NCI-H2081 (cell line): Measurements from ENCODE around the gene PUDP.
"Not testable (repeated sequence)": the region's sequence is repeated elsewhere in the genome, so short reads cannot be mapped to it uniquely, and the experiment has no call there.

Experiments used
- DNase-seq, 2 experiments: peaks; one replicate each; lab custom pipeline; 2025; lab: John Stamatoyannopoulos, UW

The PUDP gene

DNA sequence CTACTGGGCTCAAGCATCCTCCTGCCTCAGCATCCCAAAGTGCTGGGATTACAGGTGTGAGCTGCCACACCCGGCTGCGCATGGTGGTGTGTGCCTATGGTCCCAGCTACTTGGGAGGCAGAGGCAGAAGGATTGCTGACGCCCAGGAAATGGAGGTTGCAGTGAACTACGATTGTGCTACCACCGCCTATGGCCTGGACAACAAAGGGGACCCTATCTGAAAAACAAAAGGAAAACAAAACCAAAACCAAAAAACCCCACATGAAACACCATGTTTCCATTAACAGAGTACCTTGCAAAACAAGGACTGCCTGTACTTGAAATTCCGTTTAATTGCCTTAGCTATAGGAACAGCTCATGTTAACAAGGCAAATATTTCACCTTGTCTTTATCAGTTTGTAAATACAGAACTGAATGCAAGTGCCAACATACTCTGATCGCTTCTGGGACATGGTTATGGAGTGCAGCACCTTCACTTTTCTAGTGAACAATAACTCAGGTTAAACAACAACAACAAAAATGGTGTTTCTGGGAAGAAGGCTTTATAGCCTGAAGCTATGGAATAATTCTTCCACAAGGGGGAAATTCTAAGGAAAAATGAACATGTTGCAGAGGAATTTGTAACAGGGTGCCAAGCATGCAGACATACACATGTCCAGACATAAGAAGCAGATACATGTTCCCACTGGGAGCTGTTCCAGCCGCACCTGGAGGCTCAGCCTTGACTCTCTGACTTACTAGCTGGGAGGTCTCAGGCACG lies 73.6 kb downstream of the PUDP start:
- no peak for DNase-seq

DNA sequence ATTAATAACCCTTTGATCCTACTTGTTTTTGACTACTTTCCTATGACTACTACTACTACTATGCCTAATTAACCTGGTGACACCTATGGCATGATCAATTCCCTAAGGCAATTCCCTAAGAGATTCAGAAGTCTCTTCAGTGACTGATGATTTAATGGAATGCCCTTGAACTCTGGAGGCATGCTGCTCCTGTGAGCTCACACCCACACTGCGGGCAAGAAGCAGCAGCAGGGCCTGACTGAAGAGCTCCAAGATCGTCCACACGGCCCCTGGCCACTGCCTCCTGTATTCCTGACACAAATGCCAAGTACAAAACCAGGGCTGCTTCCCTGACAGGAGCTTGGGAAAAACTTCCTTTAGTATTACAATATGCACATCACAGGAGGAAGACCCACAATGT lies 74.6 kb downstream of the PUDP start:
- no peak for DNase-seq

DNA sequence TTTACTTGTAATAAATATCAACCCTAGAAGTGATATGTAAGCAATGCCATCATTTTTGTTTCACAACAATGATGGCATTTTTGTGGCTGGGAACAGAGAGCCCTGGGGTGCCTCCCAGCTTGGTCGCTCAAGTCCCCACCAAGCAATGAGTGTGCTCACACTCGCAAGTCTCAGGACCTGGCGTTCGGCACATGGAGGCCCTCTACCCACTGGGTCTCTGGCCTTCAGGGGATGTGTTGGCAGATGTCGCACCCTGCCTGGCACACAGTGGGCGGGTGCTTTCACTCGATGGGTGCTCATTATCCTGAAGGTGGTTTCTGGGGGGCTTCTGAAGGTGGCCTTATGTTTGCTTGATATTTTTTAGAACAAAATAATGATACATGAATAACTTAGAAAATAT lies 75.1 kb downstream of the PUDP start:
- no peak for DNase-seq

DNA sequence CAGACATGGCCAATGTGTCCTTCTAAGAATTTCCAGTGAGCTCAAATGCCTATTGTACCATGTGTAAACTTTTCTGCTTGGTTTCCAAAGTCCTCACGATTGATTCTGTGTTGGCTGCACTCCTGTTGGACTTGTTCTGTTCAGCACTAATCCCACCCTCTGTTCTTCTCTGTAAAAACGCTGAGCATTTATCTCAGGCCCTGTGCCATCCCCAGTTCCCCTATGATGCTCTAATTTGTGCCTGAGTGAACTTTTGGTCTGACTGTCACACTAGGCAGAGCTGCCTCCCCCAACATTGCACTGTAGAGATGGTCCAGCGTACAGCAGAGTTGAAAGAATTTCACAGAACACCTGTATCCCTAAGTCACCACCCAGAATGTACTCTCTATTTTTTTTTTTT lies 76.6 kb downstream of the PUDP start:
- no peak for DNase-seq

DNA sequence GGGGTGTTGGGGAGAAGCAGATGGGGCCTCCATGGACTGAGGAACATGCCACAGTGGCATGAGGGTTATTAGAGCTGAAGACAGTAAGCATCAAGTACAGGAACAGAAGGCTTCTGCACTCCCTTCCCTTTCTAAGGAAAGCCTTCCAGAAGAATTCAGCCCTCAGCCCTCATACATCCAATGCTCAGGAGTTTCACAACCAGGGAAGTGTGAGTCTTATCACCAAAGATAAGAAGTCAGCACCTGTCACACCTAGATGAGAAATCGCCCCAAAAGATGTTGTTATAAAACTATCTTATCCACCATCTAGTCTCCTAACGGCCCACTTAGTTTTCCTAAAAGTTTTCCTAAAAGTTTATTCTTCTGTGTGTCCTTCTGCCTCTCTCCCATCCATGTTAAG lies 78.4 kb downstream of the PUDP start:
- no peak for DNase-seq

DNA sequence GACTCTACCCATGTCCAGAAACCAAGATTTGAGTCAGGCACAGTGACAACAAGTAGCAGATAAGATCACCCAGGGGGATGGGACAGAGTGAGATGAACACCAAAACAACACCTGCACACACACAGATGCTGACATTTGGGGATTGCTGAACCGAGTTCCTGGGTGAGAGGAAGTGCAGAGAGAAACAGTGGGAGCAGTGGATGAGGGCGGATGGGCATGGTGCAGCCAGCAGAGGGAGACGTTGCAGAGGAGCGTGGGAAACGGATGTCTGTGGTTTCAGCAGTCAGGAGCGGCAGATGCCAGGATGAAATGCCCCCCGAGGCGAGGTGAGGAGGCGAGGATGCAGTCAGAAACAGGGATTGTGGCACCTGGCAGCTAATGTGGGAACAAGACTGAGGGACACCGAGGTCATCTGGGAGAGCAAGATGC lies 79.0 kb downstream of the PUDP start:
- DNase-seq = no peak

DNA sequence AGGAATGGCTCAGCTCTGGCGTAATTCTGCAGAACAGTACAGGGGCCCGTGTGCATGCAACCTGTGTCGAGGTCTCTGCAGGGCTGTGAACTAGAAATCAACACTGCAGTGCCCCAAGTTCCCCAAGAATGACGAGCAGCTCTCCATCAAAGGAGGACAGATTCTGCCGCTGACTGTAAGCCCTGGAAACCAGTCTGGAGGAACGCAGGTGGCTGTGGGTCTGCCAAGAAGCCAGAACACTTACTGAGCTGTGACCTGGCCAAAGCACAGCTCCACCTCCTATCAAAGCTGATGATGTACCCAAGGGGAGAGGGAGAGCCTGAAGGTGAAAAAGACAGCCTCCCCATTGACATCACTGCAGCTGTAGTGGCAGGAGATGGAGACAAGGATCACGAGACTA lies 80.7 kb downstream of the PUDP start:
- DNase-seq = no peak

DNA sequence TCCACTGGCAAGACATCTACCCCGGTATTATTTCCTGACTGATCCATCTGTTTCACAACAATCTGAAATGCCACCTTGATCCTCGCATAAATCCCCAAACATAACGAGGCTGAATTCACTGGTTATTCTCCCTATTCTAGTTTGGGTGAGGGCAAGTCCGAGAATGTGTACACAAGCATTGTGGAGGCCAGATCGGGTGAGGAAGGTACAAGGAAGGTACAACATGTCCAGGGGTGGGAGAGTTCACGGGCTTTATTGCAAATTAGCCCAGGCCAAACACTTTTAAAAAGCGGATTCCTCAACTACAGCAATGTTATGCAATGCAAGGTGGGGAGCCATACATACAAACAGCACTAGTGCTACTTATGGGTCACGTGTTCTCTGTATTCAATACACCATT lies 82.5 kb downstream of the PUDP start:
- no peak for DNase-seq

DNA sequence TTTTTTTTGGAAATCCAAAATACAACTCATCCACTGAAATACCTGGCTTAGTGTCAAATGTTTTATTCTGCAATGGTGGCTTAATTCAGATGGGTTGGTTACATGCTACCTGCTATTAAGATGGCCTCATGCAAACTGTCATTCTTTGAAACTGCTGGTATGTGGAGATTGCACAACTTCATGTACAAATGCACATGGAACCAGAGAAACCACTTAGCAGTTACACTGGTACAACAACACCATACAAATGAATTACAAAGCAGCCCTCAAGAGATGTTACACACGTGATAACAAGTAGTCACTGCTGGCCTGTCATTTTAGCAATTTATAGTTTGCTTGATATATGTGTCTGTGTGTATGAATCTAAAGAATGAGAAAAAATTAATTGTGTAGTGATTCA lies 85.0 kb downstream of the PUDP start:
- no peak for DNase-seq

DNA sequence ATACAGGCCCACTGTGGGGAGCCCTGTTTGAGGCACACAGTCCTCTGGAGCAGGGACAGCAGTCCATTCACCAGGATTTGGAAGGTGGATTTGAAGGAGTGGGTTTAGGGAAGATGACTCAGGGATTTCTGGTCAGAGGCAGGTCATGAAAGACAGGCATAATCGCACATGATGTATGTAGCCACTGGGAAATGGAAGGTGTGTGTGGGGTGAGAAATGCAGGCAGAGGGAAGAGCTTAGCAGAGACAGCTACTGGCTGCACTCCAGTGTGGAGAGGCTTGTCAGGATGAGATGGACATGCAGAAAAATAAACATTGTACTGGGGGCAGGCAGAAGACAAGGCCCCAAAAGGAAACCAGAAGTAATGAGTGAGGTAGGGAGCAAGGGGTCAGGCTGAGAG lies 85.7 kb downstream of the PUDP start:
- DNase-seq = no peak

DNA sequence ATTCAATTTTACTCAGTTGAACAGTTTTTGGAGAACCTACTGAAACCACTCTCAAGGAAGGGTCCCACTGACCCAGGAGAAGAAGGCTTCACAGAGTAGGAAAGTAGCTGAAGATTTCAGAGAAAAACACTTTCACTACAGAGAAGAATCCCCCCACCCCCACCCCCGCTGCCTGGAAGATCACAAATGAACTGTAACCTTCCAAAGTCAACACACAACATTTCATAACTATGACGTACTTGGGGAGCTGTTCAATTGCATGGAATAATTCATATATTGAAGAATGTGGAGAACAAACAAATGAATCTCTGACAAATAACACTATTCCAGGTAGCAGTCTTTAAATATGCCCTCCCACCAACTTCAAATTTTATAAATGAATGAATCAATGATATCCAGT lies 86.5 kb downstream of the PUDP start:
- DNase-seq = no peak

DNA sequence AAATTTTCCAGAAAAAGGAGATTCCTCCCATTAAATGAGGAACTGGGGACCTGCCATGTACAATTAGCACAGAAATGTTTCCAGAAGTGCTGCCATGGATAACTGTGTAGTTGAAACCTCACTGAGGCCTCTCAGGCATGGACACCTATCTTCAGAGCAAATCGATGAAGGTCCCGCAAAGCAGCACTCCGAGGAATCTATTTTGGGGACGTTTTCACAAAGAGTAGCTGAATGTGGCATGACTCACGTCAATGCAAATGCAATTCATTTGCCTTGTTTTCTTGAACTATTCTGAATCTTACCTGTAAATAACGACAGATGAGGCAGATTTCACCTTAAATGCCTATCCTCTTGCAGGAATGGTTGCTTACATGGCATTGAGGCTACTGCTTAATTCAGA lies 87.5 kb downstream of the PUDP start:
- no peak for DNase-seq

DNA sequence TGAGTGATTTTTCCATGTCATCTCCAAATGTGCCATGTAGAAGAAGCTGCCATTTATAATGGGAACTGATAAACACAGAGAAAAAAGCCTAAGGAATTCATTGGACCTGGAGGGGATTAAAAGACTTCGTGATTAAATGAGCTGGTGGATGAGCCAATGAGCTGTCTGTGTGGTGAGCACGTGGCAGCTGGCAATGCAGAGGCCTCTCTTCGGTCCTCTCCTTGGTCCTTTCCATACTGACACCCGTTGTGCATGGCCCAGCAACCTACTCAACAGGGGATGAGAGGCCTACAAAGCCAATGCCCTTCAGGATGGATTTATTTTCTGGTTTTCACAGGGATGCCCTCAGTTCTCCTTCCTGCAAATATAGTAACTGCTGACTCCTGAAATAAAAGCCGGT lies 88.1 kb downstream of the PUDP start:
- DNase-seq = no peak

DNA sequence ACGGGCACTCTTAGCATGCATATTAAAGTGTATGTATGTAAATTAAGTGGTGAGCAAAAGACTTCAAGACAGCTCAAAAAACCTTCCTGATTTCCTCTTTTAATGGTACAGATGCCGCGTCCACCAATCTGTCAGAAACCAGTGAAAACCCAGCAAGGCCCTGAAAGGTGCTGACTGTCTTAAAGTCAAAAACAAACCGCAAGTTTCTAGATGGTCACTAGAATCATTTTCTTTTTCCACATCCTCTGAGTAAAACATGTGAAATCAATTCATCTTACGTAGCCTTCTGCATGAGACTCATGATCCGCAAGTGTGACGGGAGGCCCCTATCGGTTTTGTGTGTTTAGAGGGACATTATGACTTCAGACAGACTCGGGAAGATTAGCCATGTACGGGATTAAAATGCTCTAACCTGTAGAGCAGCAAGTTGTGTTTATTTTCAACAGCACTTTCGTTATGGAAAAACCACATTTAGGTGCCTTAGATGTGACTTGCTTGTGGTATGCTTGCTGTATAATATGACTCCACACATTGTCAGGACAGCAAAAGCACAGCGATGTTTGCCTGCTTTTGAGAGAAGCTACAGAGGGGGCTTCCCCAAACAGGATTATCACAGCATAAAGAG lies 88.6 kb downstream of the PUDP start:
- no peak for DNase-seq

DNA sequence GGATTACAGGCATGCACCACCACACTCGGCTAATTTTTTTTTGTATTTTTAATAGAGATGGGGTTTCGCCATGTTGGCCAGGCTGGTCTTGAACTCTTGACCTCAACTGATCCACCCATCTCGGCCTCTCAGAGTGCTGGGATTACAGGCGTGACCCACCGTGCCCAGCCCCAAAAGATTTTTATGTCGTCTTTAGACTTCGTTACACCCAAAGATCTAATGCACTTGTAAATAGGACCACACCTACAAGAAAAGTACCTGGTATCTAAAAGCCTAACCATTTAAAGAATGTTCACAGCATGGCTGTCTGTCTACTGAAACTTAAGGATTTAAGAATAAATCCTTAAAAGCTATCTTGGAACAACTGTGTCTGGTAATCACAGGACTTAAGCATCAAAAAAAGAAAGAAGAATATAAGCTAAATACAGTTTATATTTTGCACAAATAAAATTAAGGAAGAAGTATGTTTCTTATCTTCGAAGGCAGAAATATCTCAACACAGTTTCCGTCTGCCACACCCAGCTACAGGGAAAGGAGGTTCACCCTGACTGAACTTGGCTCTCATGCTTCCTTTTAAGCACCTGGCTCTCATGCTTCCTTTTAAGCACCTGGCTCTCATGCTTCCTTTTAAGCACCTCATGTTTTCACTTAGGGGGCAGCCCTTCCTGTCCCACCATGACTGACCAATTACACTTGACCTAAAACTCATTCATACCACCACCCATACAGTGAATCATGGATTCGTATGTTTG lies 92.4 kb downstream of the PUDP start:
- no peak for DNase-seq

DNA sequence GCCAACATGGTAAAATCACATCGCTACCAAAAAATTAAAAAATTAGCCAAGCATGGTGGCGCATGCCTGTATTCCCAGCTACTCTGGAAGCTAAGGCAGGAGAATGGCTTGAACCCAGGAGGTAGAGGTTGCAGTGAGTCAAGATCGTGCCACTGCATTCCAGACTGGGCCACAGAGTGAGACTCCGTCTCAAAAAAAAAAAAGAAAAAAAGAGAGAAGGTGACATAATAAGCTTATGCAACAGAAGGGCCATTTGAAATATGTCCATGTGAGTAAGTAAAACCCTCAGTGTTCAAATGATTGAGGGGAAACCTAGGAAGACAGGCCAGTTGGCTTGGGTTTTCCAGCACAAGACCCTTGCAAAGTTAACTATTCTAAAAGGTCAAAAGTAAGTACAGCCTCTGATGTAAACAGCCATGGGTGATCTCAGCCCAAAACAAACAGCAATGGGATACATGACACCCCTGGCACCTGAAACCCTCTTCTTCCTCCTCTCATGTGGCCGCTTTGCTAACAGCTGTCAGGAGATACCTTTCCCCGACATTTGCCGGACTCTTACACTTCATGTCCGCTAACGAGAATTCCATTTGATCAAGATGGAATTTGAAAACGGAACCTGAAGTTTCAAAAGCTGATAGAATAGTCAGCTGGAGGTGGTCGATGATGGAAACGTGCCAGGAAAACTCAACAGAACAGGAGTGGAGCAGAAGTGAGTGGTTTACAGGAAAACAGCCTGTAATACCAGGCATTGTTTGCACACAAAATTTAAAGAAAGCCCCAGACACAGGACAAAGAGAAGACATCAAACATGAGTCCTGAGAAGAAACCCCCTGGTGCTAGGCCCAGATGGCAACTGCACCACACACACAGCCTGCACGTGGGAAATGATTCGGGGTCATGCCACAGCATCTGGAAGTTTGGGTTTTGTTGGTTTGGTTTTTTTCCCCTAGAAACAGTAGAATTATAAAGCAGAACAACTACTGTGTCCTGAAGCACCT lies 93.4 kb downstream of the PUDP start:
- no peak for DNase-seq

DNA sequence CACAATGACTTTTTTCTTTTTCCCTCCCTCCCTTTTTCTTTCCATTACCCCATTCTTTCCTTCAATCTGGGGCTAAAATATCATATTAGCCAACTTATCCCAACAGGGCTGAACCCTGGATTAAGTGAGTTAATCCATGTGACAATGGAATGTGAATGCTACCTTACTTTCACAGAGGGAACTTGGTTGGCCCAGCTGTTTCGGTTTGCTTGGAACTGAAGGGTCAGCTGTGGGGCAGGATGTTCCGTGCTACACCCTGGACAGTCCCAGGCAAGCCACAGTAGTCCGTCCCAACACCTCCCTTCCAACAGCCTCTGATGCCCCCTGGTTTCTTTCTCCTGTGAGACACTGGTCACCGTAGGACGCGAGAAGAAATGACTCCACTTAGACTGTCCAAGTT lies 95.4 kb downstream of the PUDP start:
- no peak for DNase-seq

DNA sequence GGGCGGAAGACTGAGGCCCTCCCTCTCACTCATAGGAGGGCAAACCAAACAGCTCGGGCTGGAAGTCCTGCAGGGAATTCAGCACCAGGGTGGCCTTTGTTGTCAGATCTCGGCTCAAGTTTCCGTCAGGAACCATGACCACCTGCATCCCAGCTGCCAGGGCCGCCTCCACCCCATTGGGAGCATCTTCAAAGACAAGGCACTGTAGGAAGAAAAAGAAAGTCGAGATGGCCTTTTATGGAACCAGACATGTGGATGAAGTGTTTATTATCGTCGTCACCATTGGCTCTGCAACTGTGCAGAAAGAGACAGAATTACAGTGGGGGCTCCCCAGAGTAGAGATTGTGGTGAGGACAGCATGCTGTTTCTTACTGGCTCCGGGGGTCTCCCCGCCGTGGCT lies 97.7 kb downstream of the PUDP start:
- DNase-seq = no peak

DNA sequence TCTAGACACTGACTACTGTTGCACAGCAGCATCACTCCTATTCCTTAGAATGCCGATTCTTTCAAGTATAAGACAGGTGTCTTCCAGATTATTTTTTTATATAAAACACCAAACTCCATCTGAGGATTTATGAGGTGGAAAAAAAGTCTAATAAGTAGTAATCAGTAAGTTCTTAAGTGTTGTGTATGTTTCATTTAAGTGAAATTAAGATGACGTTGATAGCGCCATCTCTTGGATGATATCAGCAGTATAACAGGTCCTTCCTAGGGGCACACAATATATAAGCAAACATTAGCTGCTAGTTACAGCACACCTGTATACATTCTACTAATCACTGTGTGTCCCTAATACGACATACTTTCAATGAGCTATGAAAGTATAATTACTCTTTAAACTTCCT lies 100.0 kb downstream of the PUDP start:
- no peak for DNase-seq

DNA sequence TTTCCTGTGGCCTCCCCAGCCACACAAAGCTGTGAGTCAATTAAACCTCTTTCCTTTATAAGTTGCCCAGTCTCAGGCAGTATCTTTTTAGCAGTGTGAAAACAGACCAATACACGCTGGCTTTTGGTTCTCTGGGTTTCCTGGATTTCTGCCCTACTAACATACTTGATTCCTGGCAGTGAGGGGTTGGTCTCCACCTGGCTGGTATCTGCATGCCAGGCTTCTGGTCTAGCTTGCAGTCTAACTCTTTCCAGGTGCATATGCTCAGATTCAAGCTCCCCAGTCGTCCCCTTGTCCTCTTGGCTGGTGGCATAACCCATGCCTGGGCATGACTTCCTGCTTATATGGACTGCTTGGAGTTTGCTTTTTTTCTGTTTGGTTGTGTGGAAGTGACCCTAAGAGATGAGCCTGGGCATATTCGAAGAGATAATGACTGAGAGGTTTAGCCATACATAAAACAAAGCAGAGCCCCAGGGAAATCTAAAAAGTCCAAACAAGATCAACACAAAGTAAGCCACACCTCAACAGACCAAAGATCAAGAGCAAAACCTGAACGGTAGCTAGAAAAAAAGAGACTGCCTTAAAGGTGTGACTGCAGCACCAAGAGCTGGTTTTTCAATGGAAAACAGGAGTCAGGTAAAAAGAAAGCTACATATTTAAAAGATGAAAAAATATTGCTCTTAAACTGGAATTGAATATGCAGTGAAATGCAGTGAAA lies 102.6 kb downstream of the PUDP start:
- no peak for DNase-seq

DNA sequence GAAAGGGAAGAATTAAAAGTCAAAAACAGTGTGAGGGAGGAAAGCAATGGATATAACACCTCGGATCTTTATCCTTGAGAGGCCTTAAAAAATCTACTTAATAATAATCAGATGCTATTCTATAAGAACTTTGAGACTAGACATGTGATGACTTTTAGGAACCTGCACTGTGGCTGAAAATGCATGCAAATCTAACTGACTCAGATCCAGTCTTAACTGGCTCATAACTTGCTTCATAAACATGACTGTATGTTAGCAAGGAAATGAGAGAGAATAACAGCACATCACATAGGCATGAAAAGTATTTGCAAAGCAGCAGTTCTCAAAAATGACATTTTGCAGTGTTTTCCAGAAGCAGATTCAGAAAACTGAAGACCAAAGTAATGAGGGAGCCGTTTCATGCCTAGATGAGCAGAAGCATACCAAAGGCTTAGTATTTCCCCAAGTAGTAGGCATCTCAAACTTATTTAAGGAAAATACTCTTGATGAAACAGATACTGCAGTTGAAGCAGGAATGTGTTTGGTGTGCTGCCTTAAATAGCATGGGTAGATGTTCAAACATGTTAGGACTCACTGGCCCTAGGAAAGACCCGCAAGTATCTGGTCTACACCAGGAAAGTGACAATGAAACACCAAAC lies 104.0 kb downstream of the PUDP start:
- not testable (repeated sequence) for DNase-seq
